ENCODE data around the gene GASK1A.

The GASK1A gene

GRCh38 chr3:43001094-43001553, 22.0 kb downstream of the GASK1A start:
- H4K20me1 ChIP-seq (ENCODE audit: insufficient read depth, low read length): no peaks in the 10 kb centered on the region
- H3K27ac ChIP-seq (ENCODE audit: low read length): no peak overlapping the region
- H3K27me3 ChIP-seq (ENCODE audit: low read depth, low read length): no peaks in the 10 kb centered on the region
- no peak overlapping the region for H3K4me2 ChIP-seq (ENCODE audit: low read length)
- no peaks in the 10 kb centered on the region for H3K36me3 ChIP-seq (replicated peaks; ENCODE audit: low read depth, low read length)
- no peak overlapping the region for H3K4me3 ChIP-seq (ENCODE audit: low read length)
- no peaks in the 10 kb centered on the region for H3K9me3 ChIP-seq (ENCODE audit: insufficient read depth, low read length)
- H3K9ac ChIP-seq (ENCODE audit: low read length): no peak overlapping the region
- no peak for TF ChIP-seq CTCF (IDR thresholded peaks at IDR 0.05; ENCODE audit: low read depth, low read length)
- TF ChIP-seq EZH2phosphoT487 (IDR thresholded peaks at IDR 0.05; ENCODE audit: low read depth): no peak
- no peaks in the 10 kb centered on the region for H3K79me2 ChIP-seq (ENCODE audit: low read length)
- H2AFZ ChIP-seq (ENCODE audit: low read depth, low read length): no peak overlapping the region
- peaks cover 4% of the 10 kb centered on the region for H3K4me1 ChIP-seq (ENCODE audit: low read length)

- Histone ChIP-seq H3K36me3 (replicated peaks; ENCODE audit: low read depth, low read length) (no peaks in the 10 kb centered on the region), H4K20me1 (ENCODE audit: insufficient read depth, low read length) (no peaks in the 10 kb centered on the region), H2AFZ (ENCODE audit: low read depth, low read length) (no peak overlapping the region), H3K9me3 (ENCODE audit: insufficient read depth, low read length) (no peaks in the 10 kb centered on the region), H3K27ac (ENCODE audit: low read length) (no peak overlapping the region), H3K79me2 (ENCODE audit: low read length) (no peaks in the 10 kb centered on the region), H3K4me2 (ENCODE audit: low read length) (no peak overlapping the region), H3K4me3 (ENCODE audit: low read length) (no peak overlapping the region), H3K27me3 (ENCODE audit: low read depth, low read length) (no peaks in the 10 kb centered on the region), H3K9ac (ENCODE audit: low read length) (no peak overlapping the region), H3K4me1 (ENCODE audit: low read length) (peaks cover 6% of the 10 kb centered on the region)
- TF ChIP-seq CTCF (IDR thresholded peaks at IDR 0.05; ENCODE audit: low read depth, low read length) (no peak), EZH2phosphoT487 (IDR thresholded peaks at IDR 0.05; ENCODE audit: low read depth) (no peak)
These were observed 22.5 kb downstream of the GASK1A start for GRCh38 chr3:43001556-43002121.

- Histone ChIP-seq H3K4me2 (ENCODE audit: low read length) (no peak overlapping the region), H2AFZ (ENCODE audit: low read depth, low read length) (no peak overlapping the region)
These were observed 25.2 kb downstream of the GASK1A start for GRCh38 chr3:43004282-43004681.

GRCh38 chr3:43005253-43005652, 26.1 kb downstream of the GASK1A start:
- Histone ChIP-seq H2AFZ (ENCODE audit: low read depth, low read length) (no peak overlapping the region), H3K9me3 (ENCODE audit: insufficient read depth, low read length) (no peaks in the 10 kb centered on the region), H3K27me3 (ENCODE audit: low read depth, low read length) (peaks cover 19% of the 10 kb centered on the region), H3K79me2 (ENCODE audit: low read length) (no peaks in the 10 kb centered on the region), H3K4me3 (ENCODE audit: low read length) (no peak overlapping the region), H3K9ac (ENCODE audit: low read length) (no peak overlapping the region), H3K36me3 (replicated peaks; ENCODE audit: low read depth, low read length) (no peaks in the 10 kb centered on the region), H3K4me2 (ENCODE audit: low read length) (no peak overlapping the region), H3K4me1 (ENCODE audit: low read length) (peaks cover 6% of the 10 kb centered on the region), H4K20me1 (ENCODE audit: insufficient read depth, low read length) (no peaks in the 10 kb centered on the region), H3K27ac (ENCODE audit: low read length) (no peak overlapping the region)
- no peak for TF ChIP-seq CTCF (IDR thresholded peaks at IDR 0.05; ENCODE audit: low read depth, low read length)
- TF ChIP-seq EZH2phosphoT487 (IDR thresholded peaks at IDR 0.05; ENCODE audit: low read depth): no peak

More at GRCh38 chr3:43004282-43004681, 25.2 kb downstream of the GASK1A start:
- H3K79me2 ChIP-seq (ENCODE audit: low read length): no peaks in the 10 kb centered on the region
- H4K20me1 ChIP-seq (ENCODE audit: insufficient read depth, low read length): no peaks in the 10 kb centered on the region
- no peaks in the 10 kb centered on the region for H3K36me3 ChIP-seq (replicated peaks; ENCODE audit: low read depth, low read length)
- H3K4me1 ChIP-seq (ENCODE audit: low read length): peaks cover 6% of the 10 kb centered on the region
- H3K27me3 ChIP-seq (ENCODE audit: low read depth, low read length): peaks cover 18% of the 10 kb centered on the region
- TF ChIP-seq CTCF (IDR thresholded peaks at IDR 0.05; ENCODE audit: low read depth, low read length): no peak
- TF ChIP-seq EZH2phosphoT487 (IDR thresholded peaks at IDR 0.05; ENCODE audit: low read depth): no peak
- H3K4me3 ChIP-seq (ENCODE audit: low read length): no peak overlapping the region
- no peak overlapping the region for H3K27ac ChIP-seq (ENCODE audit: low read length)
- no peaks in the 10 kb centered on the region for H3K9me3 ChIP-seq (ENCODE audit: insufficient read depth, low read length)
- H3K9ac ChIP-seq (ENCODE audit: low read length): no peak overlapping the region

All from OCI-LY3 (cell line).